Activated CD4-positive, alpha-beta T cell treated with anti-CD3 and anti-CD28 coated beads for 48 hours (primary cell): ENCODE measurements around the gene CXCL13.
"Not testable (repeated sequence)": the region's sequence is repeated elsewhere in the genome, so short reads cannot be mapped to it uniquely, and the experiment has no call there.

Experiments used
- DNase-seq: peaks from one replicate; pipeline ENCODE4 v3.0.0-alpha.2; 2020

Gene CXCL13

GRCh38 chr4:77613267-77613666 lies 7.6 kb downstream of the CXCL13 start:
- no peak for DNase-seq

DNA sequence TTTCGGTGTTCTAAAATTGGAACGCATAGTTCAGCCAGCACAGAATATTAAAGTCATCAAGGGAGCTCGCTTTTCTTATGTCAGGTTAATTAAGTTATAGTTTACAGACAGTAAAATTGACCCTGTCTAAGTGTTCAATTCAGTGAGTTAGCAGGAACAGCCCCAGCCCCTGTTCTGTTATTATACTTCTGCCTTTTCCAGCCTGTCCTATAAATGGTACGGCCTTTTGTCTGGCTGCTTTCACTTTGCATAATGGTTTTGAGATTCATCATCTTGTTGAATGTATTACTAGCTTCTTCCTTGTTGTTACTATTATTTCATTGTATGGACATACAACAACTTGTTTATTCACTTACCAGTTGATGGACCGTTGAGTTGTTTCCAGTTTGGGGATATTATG lies 9.5 kb downstream of the CXCL13 start:
- DNase-seq = no peak

DNA sequence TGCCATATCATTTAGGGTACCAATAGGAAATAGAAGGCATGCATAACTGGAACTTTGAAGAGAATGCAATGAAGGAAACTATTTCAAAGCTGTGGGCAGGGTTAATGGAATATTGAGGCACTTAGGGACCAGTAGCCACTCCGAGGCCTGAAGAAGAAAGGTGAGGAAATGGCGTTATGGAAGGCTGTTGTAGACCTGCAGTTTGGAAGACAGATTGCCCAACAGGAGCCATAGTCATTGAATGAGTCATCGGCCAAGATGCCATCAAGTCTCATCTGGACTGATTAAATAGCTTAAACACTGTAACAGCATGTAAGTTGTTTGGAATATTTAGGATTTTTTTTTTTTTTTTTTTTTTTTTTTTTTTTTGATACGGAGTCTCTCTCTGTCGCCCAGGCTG lies 11.6 kb downstream of the CXCL13 start:
- DNase-seq = no peak

- DNase-seq = peak; percentile 73
Observed at GRCh38 chr4:77618383-77619241, 13.0 kb downstream of the CXCL13 start.

DNA sequence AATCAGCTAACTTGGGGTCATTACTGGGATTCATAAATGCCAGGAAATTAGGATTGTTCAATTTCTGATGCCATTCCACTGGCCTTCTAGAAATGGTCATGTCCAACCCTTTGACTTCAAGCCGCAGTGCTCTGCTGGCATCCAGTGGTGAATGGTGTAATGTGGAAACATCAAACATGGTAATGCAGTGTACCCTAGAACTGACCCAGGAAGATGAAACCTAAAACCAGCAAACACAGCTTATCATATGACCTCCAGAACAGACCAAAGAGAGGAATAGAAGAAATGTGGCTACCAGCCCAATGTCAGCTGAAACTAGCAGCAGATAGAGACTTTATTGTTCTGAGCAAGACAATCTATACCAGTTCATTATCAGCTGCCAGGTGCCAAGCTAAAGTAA lies 13.8 kb downstream of the CXCL13 start:
- no peak for DNase-seq

DNA sequence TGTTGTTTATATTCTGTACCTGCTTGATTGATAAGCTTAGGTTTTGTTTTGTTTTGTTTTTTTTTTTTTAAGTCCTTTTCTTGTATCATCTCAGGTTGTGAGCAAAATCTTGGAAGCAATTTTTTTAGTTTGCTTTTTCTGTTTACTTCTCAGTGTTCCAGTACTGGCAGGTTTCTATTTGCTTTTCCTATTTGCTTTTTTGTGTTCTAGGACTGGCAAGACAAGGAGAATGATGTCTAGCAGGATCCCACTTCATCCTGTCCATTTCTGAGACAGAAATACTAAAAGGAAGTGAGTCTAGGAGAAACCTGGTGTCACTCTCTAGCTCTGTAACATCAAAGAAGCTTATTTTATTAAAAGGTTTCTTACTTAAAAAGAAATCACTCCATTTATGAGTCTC lies 15.6 kb downstream of the CXCL13 start:
- no peak for DNase-seq

- no peak for DNase-seq
Observed at GRCh38 chr4:77623091-77623490, 17.5 kb downstream of the CXCL13 start.

GRCh38 chr4:77624213-77624612 lies 18.6 kb downstream of the CXCL13 start:
- no peak for DNase-seq

GRCh38 chr4:77625485-77625884 lies 19.9 kb downstream of the CXCL13 start:
- no peak for DNase-seq

DNA sequence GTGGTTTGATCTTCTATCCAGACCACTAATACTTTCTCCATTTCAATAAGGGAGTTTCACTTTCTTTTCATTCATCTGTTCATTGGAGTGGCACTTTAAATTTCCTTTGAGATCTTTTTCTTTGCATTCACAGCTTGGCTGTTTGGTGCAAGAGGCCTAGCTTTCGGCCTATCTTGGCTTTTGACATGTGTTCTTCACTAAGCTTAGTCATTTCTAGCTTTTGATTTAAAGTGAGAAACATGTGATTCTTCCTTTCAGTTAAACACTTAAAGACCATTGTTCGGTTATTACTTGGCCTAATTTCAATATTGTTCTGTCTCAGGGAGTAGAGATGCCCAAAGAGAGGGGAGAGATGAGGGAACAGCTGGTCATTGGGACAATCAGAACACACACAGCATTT lies 24.3 kb downstream of the CXCL13 start:
- no peak for DNase-seq

DNA sequence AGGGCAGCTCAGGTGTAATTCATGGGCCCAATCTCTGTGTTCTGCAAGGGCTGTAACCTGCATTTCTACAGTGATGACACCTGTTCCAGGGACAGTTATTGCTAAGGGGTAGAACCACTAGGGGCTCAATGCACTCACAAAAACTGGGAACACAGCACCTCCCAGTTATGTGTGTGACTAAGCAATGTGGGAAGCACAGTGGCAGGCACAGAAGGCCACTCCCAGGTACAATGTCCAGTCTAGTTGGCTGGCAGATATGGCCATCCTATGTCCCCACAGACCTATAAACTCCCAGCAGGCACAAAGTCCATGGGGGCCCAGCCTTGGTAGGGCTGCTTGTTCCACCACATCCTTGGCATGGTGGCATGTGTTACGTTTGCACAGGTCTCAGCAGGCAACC lies 25.7 kb downstream of the CXCL13 start:
- no peak for DNase-seq

DNA sequence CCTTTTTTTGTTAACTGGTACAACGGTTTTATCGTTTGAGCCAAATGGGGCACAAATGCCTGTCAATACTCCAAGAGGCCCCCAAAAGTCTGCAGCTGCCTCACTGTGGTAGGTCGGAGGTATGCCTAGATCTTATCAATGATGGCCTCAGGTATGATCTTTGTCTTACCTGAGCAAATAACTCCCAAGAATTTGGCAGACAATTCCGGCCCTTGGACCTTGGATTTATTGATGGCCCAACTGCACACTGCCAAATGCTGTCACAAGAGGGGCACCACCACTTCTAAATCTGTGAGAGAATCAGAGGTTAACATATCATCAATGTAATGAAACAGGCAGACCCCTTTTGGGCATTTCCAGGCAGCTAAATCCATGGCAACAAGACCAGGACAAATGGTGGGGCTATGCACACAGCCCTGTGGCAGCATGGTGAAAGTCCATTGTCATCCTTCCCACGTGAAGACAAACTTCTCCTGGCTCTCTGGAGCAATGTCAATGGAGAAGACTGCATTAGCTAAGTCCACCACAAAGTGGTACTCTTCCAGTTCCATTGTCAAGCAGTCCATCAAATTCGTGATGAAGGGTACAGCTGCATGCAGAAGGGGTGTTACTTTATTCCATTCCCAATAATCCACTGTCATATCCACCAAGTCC lies 28.6 kb downstream of the CXCL13 start:
- no peak for DNase-seq

DNA sequence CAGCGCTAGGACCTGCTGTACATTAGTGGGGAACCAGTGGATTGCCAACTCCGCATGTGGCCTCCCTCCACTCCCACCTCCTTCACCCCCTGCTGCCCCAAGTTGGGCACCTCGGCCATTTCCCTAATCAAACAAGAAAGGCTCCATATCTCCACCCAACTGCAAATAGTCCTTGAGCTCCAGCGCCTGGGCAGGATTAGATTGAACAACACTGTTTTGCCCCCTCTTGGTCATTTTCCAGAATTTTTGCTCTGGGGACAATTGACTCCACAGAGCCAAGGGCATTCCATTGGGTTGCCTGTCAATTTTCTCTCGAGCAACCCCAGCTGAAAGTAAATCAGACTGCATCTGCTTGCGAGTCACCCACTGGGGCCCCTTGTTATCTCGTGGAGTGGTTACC lies 29.6 kb downstream of the CXCL13 start:
- DNase-seq = no peak

DNA sequence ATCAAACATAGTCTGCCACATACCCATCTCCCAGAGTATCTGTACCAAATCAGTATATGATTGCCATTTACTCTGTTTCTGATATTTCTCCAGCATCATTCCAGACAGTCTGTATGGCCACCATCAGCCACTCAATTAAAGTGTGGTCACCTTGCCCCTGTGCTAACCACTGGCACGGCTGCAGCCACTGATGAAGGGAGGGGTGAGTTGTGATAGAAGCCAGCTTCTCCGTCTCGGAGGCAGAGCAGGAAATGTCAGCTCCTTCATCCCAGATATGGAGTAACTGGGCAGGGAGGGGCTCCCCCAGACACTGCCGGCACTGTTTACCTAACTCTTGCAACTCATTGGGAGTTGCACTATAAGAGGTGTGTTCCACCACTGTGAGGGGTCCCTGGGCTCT lies 30.3 kb downstream of the CXCL13 start:
- no peak for DNase-seq

GRCh38 chr4:77636902-77637301 lies 31.3 kb downstream of the CXCL13 start:
- DNase-seq = no peak

- not testable (repeated sequence) for DNase-seq
Observed at GRCh38 chr4:77644069-77644468, 38.4 kb downstream of the CXCL13 start.

DNA sequence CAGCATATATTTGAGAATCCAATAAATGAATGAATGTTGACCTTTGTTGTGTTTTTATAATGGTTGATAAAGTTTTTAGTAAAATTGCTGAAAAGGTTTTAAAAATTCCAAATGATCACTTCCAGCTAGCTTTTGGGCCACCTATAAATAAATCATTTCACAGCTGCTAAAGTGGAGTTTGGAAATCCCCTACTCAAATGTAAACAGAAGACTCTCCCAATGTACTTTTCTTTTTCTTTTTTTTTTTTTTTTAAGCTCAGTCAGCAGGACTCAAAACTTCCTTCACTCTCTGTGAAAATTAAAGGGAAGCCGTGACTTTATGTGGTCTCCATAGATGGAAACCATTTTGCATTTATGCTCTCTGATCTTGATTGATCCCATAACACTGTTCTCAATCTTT lies 45.2 kb downstream of the CXCL13 start:
- no peak for DNase-seq

DNA sequence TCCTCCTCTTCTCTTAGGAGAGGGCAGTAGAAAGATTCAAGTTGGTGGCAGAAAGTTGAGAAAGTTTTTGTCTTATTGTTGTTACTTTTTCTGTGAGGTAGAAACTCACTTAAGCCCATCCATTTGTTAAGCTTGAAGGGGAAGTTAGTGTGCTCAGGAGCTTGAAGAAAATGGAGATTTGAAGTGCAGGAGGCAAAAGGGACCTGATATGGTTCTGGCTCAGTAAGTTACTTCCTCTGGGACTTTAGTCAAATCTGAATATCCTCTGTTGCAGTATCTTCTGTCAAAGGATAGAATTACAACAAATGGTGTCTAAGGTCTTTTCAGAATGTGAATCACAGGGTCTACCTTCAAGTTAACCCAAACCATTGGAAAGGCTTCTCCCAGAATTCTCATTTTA lies 46.2 kb downstream of the CXCL13 start:
- DNase-seq = no peak

- DNase-seq = no peak
Observed at GRCh38 chr4:77652237-77652897, 46.7 kb downstream of the CXCL13 start.

- no peak for DNase-seq
Observed at GRCh38 chr4:77653162-77653758, 47.6 kb downstream of the CXCL13 start.

GRCh38 chr4:77660318-77660717 lies 54.7 kb downstream of the CXCL13 start:
- not testable (repeated sequence) for DNase-seq
